Medulla oblongata (tissue), 1 donor: ENCODE results near the gene DCTN2.

Source experiments
- DNase-seq: peaks from one replicate; pipeline ENCODE4 v3.0.0-alpha.2; 2015; ENCODE audit errors: extremely low spot score

Gene DCTN2

DNA sequence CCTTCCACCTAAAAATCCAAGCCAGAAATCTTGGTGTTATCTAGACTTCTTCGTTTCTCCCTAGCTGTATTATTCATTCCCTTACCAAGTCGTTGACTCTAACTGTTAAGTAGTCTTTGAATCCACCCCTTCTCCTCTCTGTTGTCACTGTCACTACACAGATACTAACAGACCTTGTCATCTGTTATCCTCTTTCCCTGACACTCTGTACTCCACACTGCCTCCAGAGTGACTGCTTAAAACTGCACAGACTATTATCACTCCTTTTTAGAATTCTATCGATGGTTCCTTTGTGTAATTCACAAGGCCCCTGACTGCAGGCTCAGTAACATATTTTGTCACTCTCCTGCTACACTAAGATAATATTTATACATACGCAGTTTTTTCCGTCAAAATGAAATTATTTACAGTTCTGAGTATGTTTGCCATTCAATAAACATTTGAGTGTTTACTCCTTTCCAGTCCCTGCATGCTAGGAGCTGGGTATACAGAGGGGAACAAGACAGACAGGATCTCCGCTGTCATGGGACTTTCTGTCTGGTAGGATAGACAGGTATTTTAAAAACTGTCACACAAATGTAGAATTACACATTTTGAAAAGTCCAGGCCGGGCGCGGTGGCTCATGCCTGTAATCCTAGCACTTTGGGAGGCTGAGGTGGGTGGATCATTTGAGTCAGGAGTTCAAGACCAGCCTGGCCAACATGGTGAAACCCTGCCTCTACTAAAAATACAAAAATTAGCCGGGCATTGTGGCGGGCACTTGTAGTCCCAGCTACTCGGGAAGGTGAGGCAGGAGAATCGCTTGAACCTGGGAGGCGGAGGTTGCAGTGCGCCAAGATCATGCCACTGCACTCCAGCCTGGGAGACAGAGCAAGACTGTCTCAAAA is 55.4 kb downstream of the DCTN2 start:
- DNase-seq, result no peak

DNA sequence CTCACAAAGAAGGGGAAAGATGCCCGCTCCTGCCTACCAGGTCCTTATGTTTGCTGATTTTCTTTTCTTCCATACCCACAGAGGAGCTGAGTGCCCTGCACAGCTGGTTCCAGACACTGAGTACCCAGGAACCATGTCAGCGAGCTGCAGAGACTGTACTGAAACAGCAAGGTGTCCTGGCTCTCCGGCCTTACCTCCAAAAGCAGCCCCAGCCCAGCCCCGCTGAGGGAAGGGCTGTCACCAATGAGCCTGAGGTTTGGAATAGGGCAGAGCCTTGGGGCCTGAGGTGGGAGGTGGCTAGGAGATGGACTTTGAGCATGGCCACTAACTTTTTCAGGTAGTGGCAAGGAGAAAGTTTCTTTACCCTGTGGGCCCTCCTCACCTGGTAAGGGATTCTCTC is 56.9 kb downstream of the DCTN2 start:
- DNase-seq, result no peak

DNA sequence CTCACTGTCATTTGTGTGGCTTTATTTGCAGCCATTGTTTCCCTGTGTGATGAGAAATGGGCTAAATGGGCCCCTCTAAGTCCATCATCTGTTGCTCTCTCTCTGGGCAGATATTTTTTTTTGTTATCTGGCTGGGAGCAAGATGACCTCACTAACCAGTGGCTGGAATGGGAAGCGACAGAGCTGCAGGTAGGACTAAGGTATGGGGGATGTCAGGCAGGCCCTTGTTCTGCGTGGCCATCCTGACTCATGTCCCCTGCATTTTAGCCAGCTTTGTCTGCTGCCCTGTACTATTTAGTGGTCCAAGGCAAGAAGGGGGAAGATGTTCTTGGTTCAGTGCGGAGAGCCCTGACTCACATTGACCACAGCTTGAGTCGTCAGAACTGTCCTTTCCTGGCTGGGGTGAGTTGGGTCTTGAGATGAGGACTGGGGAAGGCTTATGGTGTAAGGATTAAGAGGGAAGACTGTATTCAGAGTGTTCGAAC is 57.8 kb downstream of the DCTN2 start:
- DNase-seq, result no peak

DNA sequence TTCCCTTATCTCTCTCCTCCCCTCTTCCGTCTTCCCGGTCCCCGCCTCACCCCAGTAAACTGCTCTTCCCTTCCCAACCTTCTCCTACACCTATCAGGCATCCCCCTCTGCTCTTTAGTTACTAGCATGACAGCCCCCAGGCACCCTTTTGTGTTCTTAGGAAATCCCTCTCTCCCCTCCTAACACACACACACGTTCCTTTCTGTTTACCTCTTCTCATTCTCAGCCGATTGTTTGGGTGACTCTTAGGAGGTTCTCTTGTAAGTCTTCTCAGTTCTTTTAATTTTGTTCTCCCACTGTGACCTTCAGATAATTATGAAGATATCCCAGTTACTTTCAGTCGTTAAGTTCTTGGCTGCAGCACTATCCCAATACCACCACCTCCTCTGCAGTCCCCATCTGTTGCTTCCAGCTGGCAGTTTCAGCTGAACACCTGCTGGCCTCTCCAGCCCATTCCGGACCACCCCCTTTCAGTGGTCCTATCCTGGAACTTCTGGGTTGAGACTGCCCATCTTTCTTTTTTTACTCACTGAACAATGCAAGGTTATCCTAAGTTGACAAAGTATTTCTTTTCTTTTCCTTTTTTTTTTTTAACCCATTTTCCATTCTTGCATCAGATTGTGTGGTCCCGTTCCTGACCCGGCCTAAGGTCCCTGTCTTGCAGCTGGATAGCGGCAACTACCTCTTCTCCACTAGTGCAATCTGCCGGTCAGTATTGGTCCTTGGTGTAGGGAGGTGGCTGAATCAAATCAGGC is 58.4 kb downstream of the DCTN2 start:
- DNase-seq, result no peak

DNA sequence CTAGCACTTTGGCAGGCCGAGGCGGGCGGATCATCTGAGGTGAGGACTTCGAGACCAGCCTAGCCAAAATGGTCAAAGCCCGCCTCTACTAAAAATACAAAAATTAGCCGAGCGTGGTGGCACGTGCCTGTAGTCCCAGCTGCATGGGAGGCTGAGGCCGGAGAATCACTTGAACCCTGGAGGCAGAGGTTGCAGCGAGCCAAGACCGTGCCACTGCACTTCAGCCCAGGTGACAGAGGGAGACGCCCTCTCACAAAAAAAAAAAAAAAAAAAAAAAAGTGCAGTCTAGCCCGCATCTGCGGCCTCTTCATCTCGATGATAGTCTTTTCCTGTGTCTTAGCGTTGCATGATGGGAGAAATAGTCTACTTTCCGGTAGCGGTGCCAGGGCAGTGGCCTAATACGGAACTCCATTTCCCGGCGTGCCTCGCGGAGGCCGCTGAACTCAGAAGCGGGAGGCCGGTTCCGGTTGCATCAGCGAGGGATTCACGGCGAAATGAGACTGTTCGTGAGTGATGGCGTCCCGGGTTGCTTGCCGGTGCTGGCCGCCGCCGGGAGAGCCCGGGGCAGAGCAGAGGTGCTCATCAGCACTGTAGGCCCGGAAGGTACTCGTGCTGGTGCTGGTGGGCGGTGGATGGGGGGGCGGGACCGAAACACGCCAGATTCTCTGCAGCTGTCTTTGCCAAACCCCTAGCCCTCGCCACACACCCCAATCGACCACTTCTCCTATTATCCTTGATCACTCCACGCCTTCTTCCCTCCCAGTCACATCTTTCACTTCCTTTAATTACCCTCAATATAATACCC is 59.2 kb downstream of the DCTN2 start, which contains the start of gene MARS1:
Gene MARS1, plus strand, starts transcription at position 472 of the 805 bp plus-strand sequence. Its CDS starts 23 bp downstream, at position 495.
- peak; percentile 99 for DNase-seq

DNA sequence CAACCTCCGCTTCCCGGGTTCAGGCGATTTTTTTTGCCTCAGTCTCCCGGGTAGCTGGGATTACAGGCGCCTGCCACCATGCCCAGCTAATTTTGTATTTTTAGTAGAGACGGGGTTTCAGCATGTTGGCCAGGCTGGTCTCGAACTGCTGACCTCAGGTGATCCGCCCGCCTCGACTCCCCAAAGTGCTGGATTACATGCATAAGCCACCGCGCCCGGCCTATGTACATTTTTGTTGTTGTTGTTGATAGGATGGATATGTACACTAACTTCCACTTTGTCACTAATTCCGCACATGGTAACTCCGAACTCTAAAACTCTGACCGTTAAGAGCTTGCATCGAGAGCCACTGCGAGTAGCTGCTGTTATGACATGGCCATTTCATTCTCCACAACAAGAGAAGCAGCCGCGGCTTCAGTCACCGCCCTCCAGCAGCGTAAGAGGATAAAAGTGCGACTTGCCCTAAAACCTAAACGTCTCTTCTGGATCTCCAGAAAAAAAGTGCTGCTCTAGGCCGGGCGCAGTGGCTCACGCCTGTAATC is 59.9 kb downstream of the DCTN2 start:
- DNase-seq, result no peak

DNA sequence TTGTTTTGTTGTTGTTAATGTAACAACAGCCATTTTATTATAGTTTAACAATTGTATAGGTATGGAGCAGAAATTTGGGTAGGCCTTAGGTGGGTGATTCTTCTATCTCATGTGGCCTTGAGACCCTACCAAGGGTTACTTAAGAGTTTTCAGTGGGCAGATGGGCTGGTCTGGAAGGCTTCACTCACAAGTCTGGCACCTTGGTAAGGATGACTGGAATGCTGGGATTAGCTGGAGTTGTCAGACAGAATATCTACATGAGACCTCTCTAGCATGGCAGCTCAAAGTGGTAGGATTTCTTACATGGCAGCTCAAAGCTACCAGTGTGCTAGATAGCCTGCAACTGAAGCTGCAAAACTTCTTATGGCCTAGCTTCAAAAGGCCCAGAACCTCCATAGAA is 61.3 kb downstream of the DCTN2 start:
- no peak for DNase-seq

DNA sequence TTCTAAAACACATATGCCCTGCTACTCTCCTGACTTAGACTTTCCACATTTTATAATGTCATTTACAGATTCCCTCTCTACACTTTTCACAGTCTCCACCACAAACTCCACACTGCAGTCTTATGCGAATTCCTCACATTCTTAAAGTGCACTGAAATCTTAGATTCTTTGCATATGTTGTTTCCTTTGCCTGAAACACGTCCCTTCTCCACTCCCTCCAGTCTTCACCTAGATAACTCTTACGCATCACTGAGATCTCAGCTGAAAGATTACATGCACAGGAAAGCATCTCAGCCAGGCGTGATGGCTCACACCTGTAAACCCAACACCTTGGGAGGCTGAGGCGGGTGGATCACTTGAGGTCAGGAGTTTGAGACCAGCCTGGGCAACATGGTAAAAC is 63.5 kb downstream of the DCTN2 start:
- no peak for DNase-seq

DNA sequence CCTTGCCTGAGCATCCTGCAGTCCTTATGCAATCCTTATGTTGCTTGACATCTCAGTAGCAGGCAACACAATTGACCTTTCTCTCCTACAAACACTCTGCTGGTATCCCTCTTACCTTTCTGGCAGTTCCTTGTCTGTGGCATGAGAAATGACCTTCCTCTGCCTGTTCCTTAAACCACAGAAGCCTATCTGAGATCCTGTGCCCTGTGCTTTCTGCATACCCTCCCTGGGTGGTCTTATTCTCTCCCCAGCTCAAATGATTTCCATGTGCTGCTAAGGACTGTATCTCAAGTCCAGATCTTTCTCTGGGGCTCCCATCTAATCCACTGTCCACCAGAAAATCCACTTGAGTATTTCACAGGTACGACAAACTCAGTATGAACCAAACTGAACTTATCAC is 65.3 kb downstream of the DCTN2 start:
- DNase-seq, result no peak
